ENCODE measurements around the gene TMEM218.
"Not testable (repeated sequence)": the region's sequence is repeated elsewhere in the genome, so short reads cannot be mapped to it uniquely, and the experiment has no call there.

Gene TMEM218

DNA sequence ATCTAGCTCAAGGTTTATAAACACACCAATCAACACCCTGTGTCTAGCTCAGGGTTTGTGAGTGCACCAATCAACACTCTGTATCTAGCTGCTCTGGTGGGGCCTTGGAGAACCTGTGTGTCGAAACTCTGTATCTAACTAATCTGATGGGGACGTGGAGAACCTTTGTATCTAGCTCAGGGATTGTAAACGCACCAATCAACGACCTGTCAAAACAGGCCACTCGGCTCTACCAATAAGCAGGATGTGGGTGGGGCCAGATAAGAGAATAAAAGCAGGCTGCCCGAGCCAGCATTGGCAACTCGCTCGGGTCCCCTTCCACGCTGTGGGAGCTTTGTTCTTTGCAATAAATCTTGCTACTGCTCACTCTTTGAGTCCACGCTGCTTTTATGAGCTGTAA, 21.3 kb downstream of the TMEM218 start:
- DNase-seq (ENCODE audit: low read depth): not testable (repeated sequence)

DNA sequence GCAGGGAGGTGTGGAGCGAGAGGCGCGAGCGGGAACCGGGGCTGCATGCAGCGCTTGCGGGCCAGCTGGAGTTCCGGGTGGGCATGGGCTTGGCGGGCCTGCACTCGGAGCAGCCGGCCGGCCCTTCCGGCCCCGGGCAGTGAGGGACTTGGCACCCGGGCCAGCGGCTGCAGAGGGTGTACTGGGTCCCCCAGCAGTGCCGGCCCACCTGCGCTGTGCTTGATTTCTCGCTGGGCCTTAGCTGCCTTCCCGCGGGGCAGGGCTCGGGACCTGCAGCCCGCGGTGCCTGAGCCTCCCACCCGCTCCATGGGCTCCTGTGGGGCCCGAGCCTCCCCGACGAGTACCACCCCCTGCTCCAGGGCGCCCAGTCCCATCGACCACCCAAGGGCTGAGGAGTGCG, 21.9 kb downstream of the TMEM218 start:
- not testable (repeated sequence) for DNase-seq (ENCODE audit: low read depth)

- DNase-seq (ENCODE audit: low read depth): no peak
Observed at GRCh38 chr11:125088576-125089455, 22.6 kb downstream of the TMEM218 start.

DNA sequence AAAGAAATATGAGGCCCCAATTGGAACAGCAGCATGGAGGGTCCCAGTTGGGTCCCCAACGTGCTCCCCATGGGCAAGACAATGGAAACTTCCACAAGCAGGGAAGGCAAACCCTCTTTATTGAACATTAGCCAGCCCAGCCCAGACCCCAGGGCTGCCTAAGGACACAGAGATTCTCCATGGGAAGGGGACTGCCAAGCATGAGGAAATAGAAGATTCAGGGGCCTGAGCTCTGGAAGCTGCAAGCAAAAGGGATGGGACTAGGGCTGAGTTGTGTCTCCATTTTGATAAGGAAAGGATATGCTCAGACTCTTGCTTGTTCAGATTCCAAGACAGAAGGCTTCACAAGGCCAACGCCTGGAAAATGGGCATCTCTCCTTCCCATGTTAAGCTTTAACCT, 23.3 kb downstream of the TMEM218 start:
- no peak for DNase-seq (ENCODE audit: low read depth)

DNA sequence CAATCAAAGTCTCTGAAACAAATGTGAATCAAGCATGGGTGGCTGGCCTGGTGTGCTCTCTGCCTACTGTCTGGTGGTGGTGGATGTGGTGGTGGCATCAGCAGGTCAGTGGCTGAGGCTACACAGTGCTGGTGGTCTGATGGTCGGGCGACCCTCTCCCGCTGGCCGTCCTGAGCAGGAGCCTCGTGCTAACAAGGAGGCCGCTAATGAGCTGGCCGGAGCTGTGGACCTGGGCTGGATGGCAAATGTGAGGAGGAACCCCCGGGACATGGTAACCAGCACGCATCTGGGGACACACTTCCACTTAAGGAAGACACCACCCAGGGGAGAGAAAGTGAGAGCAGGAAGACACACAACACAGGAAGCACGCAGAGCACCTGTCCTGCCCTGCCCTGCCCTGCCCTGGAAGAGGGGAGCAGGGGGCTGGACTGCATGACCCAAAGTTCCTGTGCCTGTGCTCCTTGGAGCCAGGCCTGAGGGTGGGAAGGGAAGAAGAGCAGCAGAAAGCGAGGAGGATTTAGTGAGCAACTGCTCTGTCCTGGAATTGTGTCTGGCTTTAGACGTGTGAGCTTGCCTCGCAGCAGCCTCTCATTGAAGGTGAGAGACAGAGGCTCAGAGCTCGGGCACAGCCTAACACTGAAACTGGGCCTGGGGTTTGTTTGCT, 24.7 kb downstream of the TMEM218 start:
- DNase-seq (ENCODE audit: low read depth): no peak

- DNase-seq (ENCODE audit: low read depth): no peak
Observed at GRCh38 chr11:125085301-125086081, 25.9 kb downstream of the TMEM218 start.

- DNase-seq (ENCODE audit: low read depth): no peak
Observed at GRCh38 chr11:125084761-125085231, 26.6 kb downstream of the TMEM218 start.

DNA sequence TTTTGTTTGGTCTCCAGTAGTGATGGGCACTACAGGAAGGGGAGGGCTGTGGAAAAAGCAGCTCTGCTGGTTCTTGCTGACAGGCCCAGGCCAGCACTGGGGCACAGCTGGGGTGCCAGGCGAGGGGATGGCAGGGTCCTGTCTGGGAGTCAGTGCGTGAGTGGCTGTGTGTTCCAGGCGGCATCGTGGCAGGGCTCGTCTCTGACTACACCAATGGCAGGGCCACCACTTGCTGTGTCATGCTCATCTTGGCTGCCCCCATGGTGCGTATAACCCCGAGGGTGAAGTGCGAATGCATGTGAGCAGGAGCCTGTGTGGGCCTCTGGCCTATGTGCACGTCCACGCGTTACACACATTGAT, 27.4 kb downstream of the TMEM218 start:
- no peak for DNase-seq (ENCODE audit: low read depth)

- DNase-seq (ENCODE audit: low read depth): no peak
Observed at GRCh38 chr11:125083312-125084056, 27.9 kb downstream of the TMEM218 start.

- DNase-seq (ENCODE audit: low read depth): peak; percentile 59
Observed at GRCh38 chr11:125082611-125083311, 28.7 kb downstream of the TMEM218 start.

DNA sequence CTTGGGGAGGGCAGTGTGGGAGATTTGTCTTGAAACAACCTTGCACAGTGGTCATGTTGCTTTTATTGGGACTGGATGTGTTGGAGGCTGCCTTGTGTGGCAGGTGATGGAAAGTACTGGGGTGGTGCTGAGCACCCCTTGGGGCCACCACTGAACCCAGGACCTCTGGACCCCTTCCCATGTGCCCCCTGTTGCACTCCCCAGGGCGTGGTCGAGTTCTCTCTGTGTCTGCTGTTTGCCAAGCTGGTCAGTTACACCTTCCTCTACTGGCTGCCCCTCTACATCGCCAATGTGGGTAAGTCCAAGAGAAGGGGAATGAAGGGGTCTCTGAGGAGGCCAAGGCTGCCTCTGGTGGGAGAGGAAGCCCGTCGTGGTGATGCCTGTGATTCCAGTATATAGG, 29.4 kb downstream of the TMEM218 start:
- no peak for DNase-seq (ENCODE audit: low read depth)

GRCh38 chr11:125081098-125081798, 30.2 kb downstream of the TMEM218 start:
- no peak for DNase-seq (ENCODE audit: low read depth)

DNA sequence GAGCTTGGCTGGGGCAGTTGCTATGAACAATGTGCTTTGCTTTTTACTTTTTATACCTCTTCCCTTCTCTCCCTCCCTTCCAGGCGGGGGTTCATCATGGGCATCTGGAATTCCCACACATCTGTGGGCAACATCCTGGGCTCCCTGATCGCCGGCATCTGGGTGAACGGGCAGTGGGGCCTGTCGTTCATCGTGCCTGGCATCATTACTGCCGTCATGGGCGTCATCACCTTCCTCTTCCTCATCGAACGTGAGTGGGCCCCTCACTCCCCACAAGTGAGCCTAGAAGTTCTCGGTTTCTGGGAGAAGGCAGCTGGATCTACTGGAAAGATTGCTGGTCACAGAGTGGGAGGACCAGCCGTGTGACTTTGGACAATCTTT, 30.9 kb downstream of the TMEM218 start:
- no peak for DNase-seq (ENCODE audit: low read depth)

DNA sequence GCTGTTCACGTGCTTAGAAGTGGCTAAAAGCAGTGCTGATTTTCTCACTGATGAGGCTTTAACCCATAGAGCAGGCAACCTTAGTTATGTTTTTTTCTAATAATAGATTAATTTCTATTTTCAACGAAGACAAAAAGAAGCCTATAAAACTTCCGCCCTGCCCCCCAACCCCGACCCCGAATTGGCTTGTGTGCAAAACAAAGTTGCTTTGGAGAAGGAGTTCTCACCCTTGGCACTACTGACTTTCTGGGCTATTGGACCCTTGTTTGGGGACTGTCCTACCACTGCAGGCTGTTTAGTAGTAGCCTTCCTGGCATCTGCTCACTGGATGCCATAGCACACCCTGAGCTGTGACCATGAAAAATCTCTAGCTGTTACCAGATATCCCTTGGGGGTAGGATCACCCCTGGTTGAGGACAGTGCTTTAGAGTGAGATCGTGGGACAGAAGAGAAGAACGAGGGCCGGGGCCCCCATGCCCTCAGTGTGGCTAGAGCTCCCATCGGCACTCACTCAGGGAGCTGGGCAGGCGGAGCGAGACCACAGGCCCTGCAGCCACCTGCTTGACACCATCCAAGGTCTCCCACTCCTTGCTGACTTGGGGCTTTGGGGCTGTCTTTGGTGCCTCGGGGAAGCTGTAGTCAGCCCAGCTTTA, 31.4 kb downstream of the TMEM218 start:
- no peak for DNase-seq (ENCODE audit: low read depth)

DNA sequence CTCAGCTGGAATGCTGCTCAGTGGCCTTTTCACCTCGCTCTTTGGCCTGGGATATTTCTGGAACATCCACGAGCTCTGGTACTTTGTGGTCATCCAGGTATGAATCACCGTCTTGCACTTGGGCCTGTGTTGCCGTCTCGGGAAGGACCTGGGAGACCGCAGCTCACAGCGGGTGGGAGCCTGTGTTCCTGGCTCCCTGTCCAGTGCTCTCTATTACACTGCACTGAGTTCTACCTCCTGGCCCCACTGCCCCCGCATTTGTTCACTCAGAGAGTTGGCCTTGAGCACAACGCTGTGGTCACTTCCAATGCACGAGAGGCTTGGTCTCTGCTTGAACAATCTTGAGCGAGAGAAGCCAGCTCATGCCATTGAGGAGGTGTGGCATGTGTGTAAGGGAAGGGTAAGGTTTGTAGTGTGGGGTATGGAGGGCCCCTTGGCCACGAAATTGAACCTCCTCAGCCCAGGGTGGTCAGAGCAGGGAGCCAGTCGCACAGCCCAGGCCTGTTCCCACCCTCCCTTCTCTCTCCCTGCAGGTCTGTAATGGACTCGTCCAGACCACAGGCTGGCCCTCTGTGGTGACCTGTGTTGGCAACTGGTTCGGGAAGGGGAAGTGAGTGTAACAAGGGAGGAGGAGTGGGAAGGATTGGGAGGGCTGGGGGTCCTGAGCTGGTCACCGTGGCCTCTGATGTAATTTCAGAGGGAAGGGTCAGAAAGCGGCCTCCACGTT, 32.1 kb downstream of the TMEM218 start:
- no peak for DNase-seq (ENCODE audit: low read depth)

DNA sequence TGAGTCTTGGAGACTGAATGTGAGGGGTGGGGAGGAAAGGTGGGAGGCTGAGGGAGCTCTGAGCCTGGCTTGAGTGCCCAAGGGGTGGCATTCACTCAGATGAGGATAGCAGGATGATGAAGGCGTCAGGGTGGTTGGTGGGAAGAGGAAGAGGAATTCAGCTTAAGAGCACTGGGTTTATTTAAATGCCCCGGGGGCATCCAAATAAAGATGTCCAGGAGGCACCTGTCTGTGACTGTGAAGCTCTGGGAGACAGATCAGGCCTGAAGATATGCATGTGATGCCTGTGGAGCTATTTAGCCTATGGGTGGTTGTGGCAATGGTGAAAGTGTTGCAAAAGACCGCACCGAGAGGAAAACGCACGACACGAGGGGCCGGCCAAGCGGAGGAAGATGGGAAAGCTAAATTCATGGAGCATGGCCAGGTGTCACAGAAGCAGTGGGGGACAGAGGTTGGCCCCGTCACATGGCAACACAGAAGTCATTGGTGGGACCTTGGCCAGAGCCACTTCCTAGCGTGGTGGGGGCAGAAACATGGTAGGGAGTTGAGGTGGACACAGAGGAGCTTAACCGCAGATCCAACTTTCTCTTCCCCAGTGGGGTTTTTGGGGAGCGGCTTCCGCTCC, 32.8 kb downstream of the TMEM218 start:
- DNase-seq (ENCODE audit: low read depth): no peak

- DNase-seq (ENCODE audit: low read depth): no peak
Observed at GRCh38 chr11:125078016-125078415, 33.4 kb downstream of the TMEM218 start.

DNA sequence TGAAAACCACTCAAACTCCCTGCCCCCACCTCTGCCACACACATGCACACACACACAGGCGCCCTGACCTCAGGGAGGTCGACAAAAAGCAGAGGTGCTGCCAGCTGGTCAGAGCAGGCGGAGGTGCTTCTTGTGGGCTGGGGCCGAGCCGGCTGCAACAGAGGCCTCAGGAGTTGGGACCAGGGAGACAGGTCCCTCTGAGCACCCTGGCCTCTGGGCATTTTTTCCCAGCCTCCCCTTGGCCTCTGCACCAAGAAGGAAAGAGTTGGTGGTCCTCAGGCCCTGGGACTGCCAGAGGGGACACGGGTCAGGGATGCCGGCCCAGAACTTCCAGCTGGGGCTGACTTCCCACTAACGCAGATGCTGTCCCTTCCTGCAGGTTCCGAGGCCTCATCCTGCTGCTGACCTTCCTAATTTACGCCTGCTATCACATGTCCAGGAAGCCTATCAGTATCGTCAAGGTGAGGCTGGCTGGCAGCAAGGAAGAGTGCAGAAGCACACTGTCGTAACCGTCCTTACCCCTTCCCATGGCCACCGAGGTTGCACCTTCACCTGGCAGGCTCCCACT, 35.0 kb downstream of the TMEM218 start:
- no peak for DNase-seq (ENCODE audit: low read depth)

DNA sequence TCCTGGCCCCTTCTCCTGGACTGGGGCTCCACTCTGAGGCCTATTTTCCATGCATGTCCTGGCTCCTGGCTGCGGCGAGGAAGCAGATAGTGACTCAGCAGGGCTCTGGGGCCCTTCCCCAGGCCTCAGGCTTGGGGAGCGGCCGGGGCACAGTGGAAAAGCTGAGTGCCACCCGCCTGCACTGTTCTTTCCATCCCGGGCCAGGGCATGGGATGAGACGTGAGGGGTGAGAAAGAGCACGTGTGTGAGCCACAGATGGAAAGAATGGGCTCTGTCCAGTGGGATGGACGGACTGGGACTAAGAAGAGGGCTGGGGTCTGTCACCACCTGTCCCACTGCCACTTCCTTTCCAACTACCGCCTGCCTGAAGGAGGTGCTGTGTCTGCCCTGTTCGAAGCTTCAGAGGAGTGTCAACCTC, 35.5 kb downstream of the TMEM218 start:
- DNase-seq (ENCODE audit: low read depth): no peak
